HG02610 (cell line): Measurements from ENCODE around the gene SMG1.

Experiments
- ATAC-seq: cut with Tn5 transposase; IDR thresholded peaks from one replicate; pipeline ENCODE4 v1.9.1; 2021; ENCODE audit warnings: mild to moderate bottlenecking, moderate library complexity; ENCODE audit not compliant: unreplicated experiment

SMG1 gene

GRCh38 chr16:18855196-18855595, 71.0 kb downstream of the SMG1 start:
- ATAC-seq: no peak

GRCh38 chr16:18853694-18854093, 72.5 kb downstream of the SMG1 start:
- no peak for ATAC-seq

GRCh38 chr16:18852647-18853046, 73.6 kb downstream of the SMG1 start:
- ATAC-seq: no peak

GRCh38 chr16:18846416-18846815, 79.8 kb downstream of the SMG1 start:
- no peak for ATAC-seq

GRCh38 chr16:18842565-18842964, 83.6 kb downstream of the SMG1 start:
- ATAC-seq: no peak

GRCh38 chr16:18841833-18842525, 84.2 kb downstream of the SMG1 start:
- ATAC-seq: no peak

GRCh38 chr16:18839555-18839954, 86.7 kb downstream of the SMG1 start:
- ATAC-seq: no peak

GRCh38 chr16:18836702-18837101, 89.5 kb downstream of the SMG1 start:
- ATAC-seq: no peak

- ATAC-seq: no peak
These were observed 91.3 kb downstream of the SMG1 start for GRCh38 chr16:18834864-18835263.

- no peak for ATAC-seq
These were observed 92.3 kb downstream of the SMG1 start for GRCh38 chr16:18833707-18834505.

GRCh38 chr16:18832613-18833012, 93.6 kb downstream of the SMG1 start:
- no peak for ATAC-seq

GRCh38 chr16:18832006-18832405, 94.2 kb downstream of the SMG1 start:
- ATAC-seq: no peak

GRCh38 chr16:18829251-18829650, 97.0 kb downstream of the SMG1 start:
- no peak for ATAC-seq

- no peak for ATAC-seq
These were observed 98.3 kb downstream of the SMG1 start for GRCh38 chr16:18827890-18828289.

- no peak for ATAC-seq
These were observed 109.9 kb downstream of the SMG1 start for GRCh38 chr16:18816286-18816685.

- ATAC-seq: no peak
These were observed 114.3 kb downstream of the SMG1 start for GRCh38 chr16:18811925-18812324.

GRCh38 chr16:18809165-18809564, 117.0 kb downstream of the SMG1 start:
- no peak for ATAC-seq

GRCh38 chr16:18805257-18805773, 120.9 kb downstream of the SMG1 start:
- ATAC-seq: no peak

- no peak for ATAC-seq
These were observed 121.7 kb downstream of the SMG1 start for GRCh38 chr16:18804540-18804939.

GRCh38 chr16:18803569-18804462, 122.4 kb downstream of the SMG1 start:
- ATAC-seq: no peak

- ATAC-seq: no peak
These were observed 123.4 kb downstream of the SMG1 start for GRCh38 chr16:18802767-18803343.
